HUES6 (cell line): ENCODE measurements around the gene ABLIM3.

Experiments used
- H3K27ac ChIP-seq: 2 replicates; pipeline ENCODE4 v1.7.0; 2013; ENCODE audit warnings: low read depth, mild to moderate bottlenecking, low read length, inconsistent platforms
- H3K27me3 ChIP-seq: 2 replicates; pipeline ENCODE4 v1.6.1; 2013; ENCODE audit warnings: low read length; ENCODE audit not compliant: control insufficient read depth, insufficient read depth
- H3K36me3 ChIP-seq: 2 replicates; pipeline ENCODE4 v1.6.1; 2013; ENCODE audit warnings: low read length; ENCODE audit not compliant: control insufficient read depth, insufficient read depth
- H3K4me1 ChIP-seq: 2 replicates; pipeline ENCODE4 v1.6.1; 2013; ENCODE audit warnings: low read length; ENCODE audit not compliant: control insufficient read depth, insufficient read depth
- H3K4me3 ChIP-seq: 2 replicates; pipeline ENCODE4 v1.5.1; 2013; ENCODE audit warnings: low read depth, low read length
- H3K9ac ChIP-seq: one replicate; pipeline ENCODE4 v1.6.1; 2013; ENCODE audit warnings: mild to moderate bottlenecking, low read length
- H3K9me3 ChIP-seq: 2 replicates; pipeline ENCODE4 v1.6.1; 2013; ENCODE audit warnings: low read depth, low read length; ENCODE audit not compliant: control insufficient read depth, insufficient read depth

Gene ABLIM3

DNA sequence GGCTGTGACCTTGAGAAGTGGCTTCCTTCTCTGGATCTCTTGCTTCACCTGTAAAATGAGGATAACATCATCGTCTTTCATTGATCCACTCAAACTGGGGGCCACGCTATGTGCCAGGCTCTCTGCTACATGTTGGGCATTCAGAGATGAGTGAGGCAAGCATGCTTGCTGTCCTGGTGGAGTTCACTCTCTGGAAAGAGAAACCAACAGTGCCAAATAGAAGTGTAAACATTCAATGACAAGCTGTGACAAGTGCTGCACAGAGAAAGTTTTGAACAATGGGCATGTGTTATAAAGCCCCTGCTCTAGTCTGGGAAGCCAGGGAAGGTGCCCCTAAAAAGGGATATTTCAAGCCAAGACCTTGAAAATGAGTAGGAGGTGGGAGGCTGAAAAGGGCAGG, 79.5 kb downstream of the ABLIM3 start:
- no peak overlapping the region for H3K27ac ChIP-seq
- H3K4me1 ChIP-seq, result no peaks in the 10 kb centered on the region
- no peaks in the 10 kb centered on the region for H3K9me3 ChIP-seq
- H3K36me3 ChIP-seq, result no peaks in the 10 kb centered on the region
- peaks cover 5% of the 10 kb centered on the region; the same call in 1 of the 2 replicates for H3K27me3 ChIP-seq
- no peak overlapping the region for H3K9ac ChIP-seq
- no peak overlapping the region for H3K4me3 ChIP-seq

DNA sequence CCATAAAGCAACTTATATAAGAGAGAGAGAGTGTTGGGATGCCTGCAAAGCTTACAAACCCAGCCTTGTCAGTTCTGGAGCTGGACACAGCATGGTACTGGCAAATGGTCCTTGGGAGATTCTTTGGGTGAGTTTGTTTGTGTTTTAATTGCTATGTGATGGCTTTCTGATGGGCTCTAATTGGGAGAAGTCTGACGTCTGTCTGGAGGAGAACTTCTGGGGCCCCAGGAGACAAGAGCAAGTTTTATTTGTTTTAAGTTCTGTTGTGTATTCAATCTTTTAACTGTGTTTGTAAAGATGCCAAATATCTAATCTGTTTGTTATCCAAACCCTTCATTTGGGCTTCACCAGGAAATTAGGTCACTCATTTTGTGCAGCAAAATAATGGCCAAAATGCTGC, 80.0 kb downstream of the ABLIM3 start:
- Histone ChIP-seq H3K4me3 (no peak overlapping the region), H3K27ac (no peak overlapping the region), H3K9ac (no peak overlapping the region), H3K4me1 (no peaks in the 10 kb centered on the region), H3K27me3 (peaks cover 5% of the 10 kb centered on the region; the same call in 1 of the 2 replicates), H3K36me3 (no peaks in the 10 kb centered on the region), H3K9me3 (no peaks in the 10 kb centered on the region)

DNA sequence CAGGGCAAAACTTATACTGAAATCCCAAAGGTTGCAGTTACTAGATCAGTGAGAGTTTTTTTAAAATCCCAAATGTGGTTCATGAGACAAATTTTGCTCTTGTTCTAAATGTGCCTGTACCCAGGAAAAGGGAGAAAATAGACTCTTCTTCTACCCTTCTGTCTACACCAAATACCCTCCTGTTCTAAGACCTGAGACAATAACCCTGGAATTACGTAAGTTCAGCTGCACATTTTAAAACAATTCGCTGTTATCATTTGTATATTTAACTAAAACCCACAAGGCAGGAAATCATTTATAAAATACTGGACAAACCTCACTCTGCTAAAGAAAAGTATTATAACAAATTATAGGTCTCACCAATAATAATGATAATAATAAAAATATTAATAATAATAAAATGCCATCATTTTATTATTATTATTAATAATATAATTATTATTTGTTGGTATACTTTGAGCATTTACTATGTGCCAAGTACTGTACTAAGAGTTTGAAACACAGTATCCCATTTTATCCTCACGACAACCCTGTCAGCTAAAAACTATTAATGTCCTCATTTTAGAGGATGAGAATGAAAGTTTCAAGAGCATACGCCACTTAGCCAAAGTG, 80.5 kb downstream of the ABLIM3 start:
- peaks cover 5% of the 10 kb centered on the region; the same call in 1 of the 2 replicates for H3K27me3 ChIP-seq
- H3K4me3 ChIP-seq, result no peak overlapping the region
- no peaks in the 10 kb centered on the region for H3K36me3 ChIP-seq
- no peaks in the 10 kb centered on the region for H3K4me1 ChIP-seq
- no peak overlapping the region for H3K9ac ChIP-seq
- H3K9me3 ChIP-seq, result no peaks in the 10 kb centered on the region
- no peak overlapping the region for H3K27ac ChIP-seq

DNA sequence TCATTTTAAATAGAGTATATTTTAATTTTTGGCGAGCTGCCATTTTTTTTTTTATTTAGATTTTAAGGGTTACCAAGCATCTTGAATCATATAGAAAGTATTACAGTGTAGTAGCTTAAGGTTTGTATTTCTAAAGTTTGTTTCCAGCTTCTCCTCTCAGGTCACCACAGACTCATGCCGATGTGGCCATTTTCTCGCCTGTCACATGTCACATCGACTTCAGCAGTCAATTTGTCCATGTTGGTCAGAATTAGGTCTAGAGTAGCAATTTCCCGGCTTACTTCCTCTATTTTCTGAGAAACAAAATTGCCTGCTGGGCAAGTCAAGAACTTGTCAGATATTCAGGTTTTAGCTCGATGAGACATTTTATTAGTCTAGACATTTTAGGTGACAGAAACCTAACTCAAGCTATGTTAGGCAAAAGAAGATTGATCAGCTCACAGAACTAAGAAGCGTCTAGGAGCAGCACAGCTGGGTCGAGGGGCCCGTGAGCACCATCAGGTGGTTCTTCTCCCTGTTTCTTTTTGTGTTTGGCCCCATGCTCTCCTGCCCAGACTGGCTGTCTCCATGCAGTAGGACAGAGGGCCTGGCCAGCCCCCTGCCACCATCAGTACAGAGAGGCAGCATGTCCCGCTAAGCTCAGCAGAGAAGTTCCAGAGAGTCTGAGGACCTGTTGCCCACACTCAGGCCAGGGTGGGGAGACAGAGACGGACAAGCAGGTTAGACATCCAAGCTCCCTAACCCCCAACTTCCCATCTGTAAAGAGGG, 82.0 kb downstream of the ABLIM3 start:
- H3K27me3 ChIP-seq, result no peaks in the 10 kb centered on the region
- H3K9me3 ChIP-seq, result no peaks in the 10 kb centered on the region
- H3K36me3 ChIP-seq, result no peaks in the 10 kb centered on the region
- H3K4me1 ChIP-seq, result no peaks in the 10 kb centered on the region
- H3K9ac ChIP-seq, result no peak overlapping the region
- H3K27ac ChIP-seq, result no peak overlapping the region
- H3K4me3 ChIP-seq, result no peak overlapping the region

DNA sequence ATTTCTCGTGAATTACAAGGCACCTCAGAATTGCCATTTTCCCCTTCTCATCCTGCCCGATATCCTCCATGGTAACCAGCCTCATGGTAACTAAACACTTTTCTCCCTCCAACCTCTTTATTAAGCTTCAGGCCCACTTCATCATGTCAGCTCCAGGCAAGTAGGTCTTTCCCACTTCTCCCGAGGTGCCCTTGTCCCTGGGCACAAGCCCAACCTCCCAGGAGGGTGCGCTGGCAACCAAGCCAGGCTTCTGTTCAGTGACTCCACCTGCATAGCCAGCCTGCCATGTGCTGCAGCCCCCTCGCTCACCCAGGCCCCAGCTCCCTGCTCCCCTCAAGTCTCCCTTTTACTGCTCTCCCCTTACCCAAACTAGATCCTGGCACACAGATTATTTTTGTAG, 83.0 kb downstream of the ABLIM3 start:
- Histone ChIP-seq H3K9ac (no peak overlapping the region), H3K36me3 (no peaks in the 10 kb centered on the region), H3K27ac (no peak overlapping the region), H3K9me3 (no peaks in the 10 kb centered on the region), H3K4me1 (no peaks in the 10 kb centered on the region), H3K4me3 (no peak overlapping the region), H3K27me3 (no peaks in the 10 kb centered on the region)

DNA sequence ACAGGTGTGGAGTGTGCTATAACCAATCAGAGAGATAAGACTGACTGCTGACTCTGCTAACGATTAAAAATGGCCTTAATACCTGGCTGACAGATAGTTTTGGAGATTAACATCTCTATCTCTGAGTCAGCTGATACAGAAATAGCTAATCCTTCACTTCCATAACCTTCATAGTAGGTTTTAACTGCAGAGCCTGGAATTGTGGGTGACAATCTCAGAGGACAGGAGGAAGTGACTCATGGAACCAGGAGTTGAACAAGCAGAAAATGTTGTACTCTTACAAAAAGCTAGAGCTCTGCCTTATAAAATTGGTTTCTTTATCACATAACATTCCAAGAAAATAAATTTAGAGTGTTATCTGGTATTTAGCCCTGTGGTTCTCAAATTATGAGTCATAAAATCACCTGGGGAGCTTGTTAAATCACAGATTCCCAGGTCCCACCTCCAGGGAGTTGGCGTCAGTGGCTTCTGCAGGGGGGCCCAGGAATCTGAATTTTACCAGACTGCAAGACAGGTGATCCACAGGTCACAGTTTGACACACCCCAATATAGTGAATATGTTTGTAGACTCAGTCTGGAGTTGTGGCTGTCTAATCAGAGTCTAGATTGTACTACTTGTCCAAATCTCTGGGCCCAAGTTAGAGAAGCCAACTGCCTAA, 86.0 kb downstream of the ABLIM3 start:
- H3K9ac ChIP-seq, result no peak overlapping the region
- no peaks in the 10 kb centered on the region for H3K4me1 ChIP-seq
- no peaks in the 10 kb centered on the region for H3K9me3 ChIP-seq
- H3K27ac ChIP-seq, result no peak overlapping the region
- no peak overlapping the region for H3K4me3 ChIP-seq
- H3K27me3 ChIP-seq, result no peaks in the 10 kb centered on the region
- H3K36me3 ChIP-seq, result no peaks in the 10 kb centered on the region

DNA sequence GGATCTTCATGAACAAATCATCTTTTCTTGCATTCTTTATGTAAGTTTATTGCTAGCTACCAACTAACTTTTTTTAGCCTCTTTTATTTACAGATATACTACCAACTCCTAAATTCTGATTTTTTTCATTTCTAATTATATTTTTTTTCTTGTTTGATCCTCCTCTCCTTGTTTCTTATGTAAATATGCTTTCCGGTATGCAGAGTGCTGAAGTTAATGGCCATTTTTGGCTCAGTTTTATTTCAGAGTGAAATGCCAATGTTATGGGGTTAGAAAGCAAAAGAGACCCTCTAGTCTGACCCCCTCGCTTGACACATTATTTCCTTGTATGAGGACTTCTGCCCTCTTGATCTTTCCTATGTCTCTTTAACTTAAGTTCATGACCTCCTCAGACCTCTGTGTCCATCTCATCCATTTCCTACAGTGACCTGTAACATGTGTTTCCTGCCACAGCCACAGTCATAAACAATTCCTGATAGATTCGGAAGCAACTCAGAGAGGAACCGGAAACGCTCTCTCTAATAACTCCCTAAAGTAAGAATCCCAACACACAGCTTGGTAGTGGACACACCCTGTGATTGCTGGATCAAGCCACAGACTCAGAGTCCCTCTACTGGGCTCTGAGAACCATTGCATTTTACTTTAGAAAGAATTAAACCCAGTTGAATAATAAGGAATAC, 87.5 kb downstream of the ABLIM3 start:
- Histone ChIP-seq H3K27ac (no peak overlapping the region), H3K9me3 (no peaks in the 10 kb centered on the region), H3K27me3 (peaks cover 8% of the 10 kb centered on the region; the same call in 1 of the 2 replicates), H3K9ac (no peak overlapping the region), H3K4me1 (no peaks in the 10 kb centered on the region), H3K4me3 (no peak overlapping the region), H3K36me3 (no peaks in the 10 kb centered on the region)

DNA sequence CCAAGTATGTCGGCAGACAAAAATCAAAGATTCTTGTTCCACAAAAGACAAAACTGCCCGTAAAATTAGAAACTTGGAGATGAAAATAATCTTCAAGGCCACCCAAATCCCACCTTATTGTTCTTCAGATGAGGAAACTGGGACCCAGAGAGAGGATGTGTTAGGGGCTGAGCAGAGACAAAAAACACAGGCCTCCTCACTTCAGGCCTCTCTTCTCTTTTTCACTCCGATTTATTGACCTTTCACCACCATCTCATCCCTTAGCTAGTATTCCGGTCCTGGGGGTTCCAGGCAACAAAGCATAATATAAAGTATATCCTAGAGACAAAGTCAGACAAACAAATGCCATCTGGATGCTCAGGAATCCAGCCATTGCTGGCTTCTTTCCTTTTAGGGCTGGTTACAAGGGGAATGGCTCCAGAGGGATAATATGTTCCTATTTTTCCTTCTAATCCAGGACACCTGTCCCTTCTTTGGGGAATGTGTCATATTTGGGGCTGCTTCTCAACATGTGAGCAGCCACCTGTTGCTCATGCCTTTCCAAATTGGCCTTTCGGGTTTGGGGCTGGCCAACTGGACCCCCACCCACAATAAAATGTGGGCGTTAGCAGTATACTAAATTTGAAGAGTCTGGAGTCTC, 88.1 kb downstream of the ABLIM3 start:
- Histone ChIP-seq H3K4me3 (no peak overlapping the region), H3K27ac (no peak overlapping the region), H3K36me3 (no peaks in the 10 kb centered on the region), H3K4me1 (no peaks in the 10 kb centered on the region), H3K9me3 (no peaks in the 10 kb centered on the region), H3K27me3 (peaks cover 14% of the 10 kb centered on the region; the same call in 1 of the 2 replicates), H3K9ac (no peak overlapping the region)

DNA sequence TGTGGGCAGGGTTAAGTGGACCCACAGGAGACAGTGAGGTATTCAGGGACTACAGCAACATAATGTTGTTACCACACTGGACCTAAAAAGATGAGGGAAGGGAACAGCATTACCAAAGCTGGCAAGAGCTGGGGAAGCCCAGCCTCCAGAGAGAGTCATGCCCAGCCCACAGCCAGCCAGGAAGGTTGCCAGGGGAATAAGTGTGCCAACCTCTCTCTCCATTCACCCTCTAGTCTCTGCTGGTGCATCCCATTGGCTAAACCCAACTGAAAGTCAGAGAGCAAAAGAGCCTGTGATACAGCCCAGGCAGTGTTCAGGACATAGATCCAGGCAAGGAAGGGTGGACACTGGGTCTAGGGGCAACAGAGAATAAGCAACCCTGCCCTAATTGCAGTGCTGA, 94.5 kb downstream of the ABLIM3 start:
- Histone ChIP-seq H3K9me3 (no peaks in the 10 kb centered on the region), H3K27ac (no peak overlapping the region), H3K27me3 (peaks cover 36% of the 10 kb centered on the region; the same call in 1 of the 2 replicates), H3K9ac (no peak overlapping the region), H3K36me3 (no peaks in the 10 kb centered on the region), H3K4me3 (no peak overlapping the region), H3K4me1 (0 out of 2 replicates have a peak, but pooled peaks cover 4% of the 10 kb centered on the region)

DNA sequence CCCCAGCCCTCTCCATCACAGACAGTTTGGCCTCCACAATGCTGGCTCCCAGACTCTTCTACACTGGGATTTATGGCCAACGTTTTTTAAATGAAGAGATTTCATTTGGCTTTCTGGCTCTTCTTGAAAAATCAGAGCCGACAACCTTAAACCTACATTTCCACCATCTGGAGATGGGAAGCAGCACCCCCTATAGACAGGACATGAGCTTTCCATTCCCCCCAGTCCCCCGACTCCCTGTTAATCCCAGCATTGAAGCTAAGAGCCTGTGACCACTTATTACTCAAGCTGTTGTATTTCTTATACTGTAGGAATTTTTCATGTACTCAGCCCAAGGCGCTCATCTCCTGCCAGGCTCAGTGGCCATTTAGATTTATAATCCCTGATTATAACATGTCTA, 96.4 kb downstream of the ABLIM3 start:
- H3K9ac ChIP-seq, result no peak overlapping the region
- no peaks in the 10 kb centered on the region for H3K36me3 ChIP-seq
- H3K27ac ChIP-seq, result no peak overlapping the region
- 0 out of 2 replicates have a peak, but pooled peaks cover 4% of the 10 kb centered on the region for H3K4me1 ChIP-seq
- H3K9me3 ChIP-seq, result no peaks in the 10 kb centered on the region
- peaks cover 39% of the 10 kb centered on the region; the same call in 1 of the 2 replicates for H3K27me3 ChIP-seq
- H3K4me3 ChIP-seq, result no peak overlapping the region
